ENCODE measurements around the gene STRA6.

Gene STRA6

DNA sequence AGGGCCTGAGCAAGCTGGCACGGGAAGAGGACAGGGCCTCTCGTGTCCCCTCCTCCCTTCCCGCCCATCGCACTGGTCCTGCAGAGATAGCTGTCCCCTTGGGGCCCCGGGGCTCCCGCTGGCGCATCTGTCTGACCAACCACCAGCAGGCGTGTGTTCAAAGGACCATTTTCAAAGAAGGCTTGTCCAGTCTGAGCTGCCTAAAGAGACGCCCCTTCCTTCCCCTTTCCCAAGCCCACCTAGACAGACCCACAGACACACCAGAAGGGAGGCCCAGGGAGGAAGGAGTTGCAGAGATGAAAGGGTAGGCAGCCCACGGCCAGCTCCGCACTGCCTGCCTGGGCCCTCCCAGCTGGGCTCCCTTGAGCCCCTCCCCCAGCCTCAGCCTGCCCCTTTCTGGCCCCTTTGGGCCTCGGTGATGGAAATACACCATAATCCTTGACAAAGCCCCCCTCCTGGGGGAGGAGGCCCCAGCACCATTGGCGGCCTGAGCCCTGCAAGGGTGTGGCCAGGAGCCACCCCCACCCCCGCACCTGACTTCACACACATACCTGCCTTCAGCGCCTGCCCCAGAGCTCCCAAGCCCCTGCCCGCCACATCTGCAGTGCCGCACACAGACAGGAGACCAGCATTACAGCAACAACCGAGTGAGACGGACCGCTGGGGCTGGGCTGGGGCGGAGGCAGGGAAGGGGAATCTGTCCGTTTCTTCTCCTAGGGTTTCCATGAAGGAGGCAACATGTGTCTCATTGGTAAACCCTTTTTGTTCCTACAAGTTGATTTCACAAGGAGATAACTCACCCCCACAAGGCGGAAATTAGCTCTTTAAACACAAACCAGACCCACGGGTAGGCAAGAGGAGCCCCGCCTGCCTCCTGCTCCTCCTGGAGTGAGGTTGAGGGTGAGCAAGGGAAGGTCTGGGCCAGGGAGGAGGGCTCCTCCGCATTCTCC lies at the start of gene STRA6:
STRA6 (minus strand) TSS at position 336 of the 950 bp plus-strand sequence. CDS start 520 bp downstream, outside the sequence.
- no peak for DNase-seq (ENCODE audit: low read depth in 2 of 2, low spot score in 1 of 2)

DNA sequence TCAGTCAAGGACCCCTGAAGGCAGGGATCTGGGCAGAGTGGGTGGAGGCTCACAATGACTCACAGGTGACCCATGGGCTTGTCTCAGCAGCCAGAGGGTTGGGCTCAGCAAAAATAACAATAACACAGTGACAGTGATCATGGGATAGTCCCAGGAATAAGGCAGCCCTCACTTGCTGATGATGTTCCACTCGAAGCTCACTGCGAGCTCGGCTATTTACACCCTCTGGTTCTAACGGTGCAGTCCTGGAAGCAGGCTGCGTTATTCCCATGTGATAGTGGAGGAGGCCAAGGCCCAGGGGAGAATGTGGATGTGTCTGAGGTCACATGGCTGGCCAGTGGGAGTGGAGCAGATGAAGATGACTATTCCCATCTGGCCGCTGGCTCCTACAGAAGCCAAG lies 49.7 kb upstream of the STRA6 start:
- DNase-seq (ENCODE audit: low read depth in 2 of 2, low spot score in 1 of 2) = no peak

GRCh38 chr15:74251131-74251811 lies 48.7 kb upstream of the STRA6 start:
- no peak for DNase-seq (ENCODE audit: low read depth in 2 of 2, low spot score in 1 of 2)

DNA sequence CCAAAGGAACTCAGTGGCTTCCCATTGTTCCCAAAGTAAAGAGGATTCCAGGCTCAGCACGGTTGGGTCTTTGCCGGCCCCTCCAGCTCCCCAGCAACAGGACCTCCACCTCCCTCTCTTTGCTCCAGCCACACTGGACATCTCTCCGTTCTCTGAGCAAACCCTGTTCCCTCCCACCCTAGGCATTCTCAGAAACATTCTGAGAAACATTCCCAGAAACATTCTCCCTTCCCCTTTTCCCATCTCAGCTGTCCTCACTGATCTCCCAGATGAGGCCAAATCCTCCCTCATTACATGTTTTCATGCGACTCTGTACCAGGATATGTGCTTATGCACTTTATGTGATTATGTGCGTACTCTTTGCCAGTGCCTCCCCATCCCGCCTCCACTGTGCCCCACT lies 47.7 kb upstream of the STRA6 start:
- no peak for DNase-seq (ENCODE audit: low read depth in 2 of 2, low spot score in 1 of 2)

DNA sequence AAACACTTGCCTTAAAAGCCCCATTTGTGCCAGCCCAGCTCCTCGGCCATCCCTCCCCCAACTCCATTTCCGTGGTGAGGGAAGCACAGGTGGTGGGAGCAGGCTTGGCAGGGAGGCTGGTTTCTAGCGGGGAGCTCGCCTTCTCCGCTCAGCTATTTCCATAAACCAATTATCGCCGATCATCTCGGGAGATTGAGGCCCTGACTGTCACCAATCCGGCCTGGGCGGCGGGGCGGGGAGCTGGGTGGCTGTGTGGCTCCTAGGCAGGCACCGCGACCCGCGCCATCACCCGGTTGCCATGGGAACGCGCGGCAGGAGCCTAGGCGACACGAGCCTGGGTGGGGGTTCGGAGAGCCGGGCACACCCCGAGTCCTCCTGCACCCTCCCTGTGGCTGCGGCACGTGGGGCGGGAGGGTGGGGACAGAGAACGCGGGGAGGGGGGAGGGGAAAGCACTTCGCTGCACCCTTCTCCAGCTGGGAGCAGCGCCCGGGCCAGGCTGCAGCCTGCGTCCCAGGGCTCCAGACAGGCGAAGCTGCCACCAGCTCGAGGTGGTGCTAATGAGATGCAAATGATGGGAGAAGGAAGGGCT lies 42.9 kb upstream of the STRA6 start:
- no peak for DNase-seq (ENCODE audit: low read depth in 2 of 2, low spot score in 1 of 2)

- DNase-seq (ENCODE audit: low read depth in 2 of 2, low spot score in 1 of 2) = no peak
These were observed 42.3 kb upstream of the STRA6 start for GRCh38 chr15:74244822-74245341.

DNA sequence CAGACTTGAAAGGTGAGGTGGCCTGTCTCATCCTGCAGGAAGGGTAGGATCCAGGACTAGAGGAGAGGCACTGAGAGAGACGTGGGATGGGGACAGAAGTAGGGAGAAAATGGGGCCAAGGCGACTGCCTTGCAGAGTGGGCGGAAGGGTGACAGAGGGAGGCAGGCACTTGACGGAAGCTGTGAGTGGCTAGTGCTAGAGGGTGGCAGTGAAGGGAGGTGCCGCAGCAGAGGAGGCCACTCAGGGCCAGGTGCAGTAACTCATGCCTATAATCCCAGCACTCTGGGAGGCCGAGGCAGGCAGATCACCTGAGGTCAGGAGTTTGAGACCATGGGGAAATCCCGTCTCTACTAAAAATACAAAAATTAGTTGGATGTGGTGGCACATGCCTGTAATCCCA lies 40.8 kb upstream of the STRA6 start:
- no peak for DNase-seq (ENCODE audit: low read depth in 2 of 2, low spot score in 1 of 2)

- no peak for DNase-seq (ENCODE audit: low read depth in 2 of 2, low spot score in 1 of 2)
These were observed 40.0 kb upstream of the STRA6 start for GRCh38 chr15:74242441-74243185.

DNA sequence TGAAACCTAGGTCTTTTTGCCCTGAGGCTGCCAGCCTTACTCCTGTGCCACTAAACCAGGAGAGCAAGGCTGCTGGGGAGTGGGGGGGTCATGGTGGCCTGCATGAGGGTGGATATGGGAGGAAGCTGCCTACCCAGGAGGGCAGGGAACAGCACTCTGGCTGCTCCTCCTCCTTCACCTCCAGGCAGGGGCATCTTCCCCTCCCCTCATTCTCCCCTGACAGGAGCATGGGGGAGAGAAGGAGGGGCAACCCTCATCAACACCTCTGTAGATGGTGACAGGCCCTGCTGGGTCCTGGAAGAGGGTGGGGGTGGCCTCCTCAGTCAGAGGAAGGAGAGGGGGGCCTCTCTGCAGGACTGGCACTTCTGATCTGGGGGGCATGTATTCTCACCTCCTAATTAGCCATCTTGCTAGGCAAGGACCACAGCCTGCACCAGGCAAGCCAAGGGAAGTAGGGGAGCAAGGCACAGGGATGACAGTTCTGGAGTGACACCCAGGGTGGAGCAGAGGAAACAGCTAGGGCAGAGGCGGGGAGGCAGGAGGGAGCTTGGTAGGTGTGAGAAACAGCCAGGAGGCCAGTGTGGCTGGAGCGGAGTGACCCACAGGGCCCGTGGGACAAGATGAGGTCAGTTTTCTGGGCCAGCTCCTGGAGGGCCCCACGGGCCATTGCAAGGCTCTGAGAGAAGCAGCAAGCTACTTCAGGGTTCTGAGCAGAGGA lies 38.5 kb upstream of the STRA6 start:
- no peak for DNase-seq (ENCODE audit: low read depth in 2 of 2, low spot score in 1 of 2)

- DNase-seq (ENCODE audit: low read depth in 2 of 2, low spot score in 1 of 2) = no peak
These were observed 37.5 kb upstream of the STRA6 start for GRCh38 chr15:74240002-74240568.

GRCh38 chr15:74239051-74239705 lies 36.6 kb upstream of the STRA6 start:
- no peak for DNase-seq (ENCODE audit: low read depth in 2 of 2, low spot score in 1 of 2)

GRCh38 chr15:74235962-74236361 lies 33.4 kb upstream of the STRA6 start, which contains the start of gene CCDC33:
CCDC33 (plus strand) TSS chr15:74236326; CDS start chr15:74236720, 394 bp downstream.
- DNase-seq (ENCODE audit: low read depth in 2 of 2, low spot score in 1 of 2) = no peak

- no peak for DNase-seq (ENCODE audit: low read depth in 2 of 2, low spot score in 1 of 2)
These were observed 31.9 kb upstream of the STRA6 start for GRCh38 chr15:74234598-74234875.

GRCh38 chr15:74233851-74234597 lies 31.4 kb upstream of the STRA6 start:
- DNase-seq (ENCODE audit: low read depth in 2 of 2, low spot score in 1 of 2) = no peak

GRCh38 chr15:74233373-74233772 lies 30.8 kb upstream of the STRA6 start:
- DNase-seq (ENCODE audit: low read depth in 2 of 2, low spot score in 1 of 2) = no peak

DNA sequence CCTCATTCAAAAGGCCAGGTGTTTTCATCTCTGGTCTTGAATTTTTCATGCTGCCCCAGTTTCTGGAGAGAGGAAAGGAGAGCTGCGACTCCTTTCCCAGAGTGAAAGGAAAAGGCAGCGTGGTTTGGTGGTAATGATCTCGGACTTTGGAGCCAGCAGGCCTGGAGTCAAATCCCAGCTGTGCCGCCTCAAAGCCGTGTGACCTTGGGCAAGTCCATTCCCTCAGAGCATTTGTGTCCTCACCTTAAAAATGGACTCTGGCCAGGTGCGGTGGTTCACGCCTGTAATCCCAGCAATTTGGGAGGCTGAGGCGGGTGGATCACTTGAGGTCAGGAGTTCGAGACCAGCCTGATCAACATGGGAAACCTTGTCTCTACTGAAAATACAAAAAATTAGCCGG lies 28.9 kb upstream of the STRA6 start:
- no peak for DNase-seq (ENCODE audit: low read depth in 2 of 2, low spot score in 1 of 2)

DNA sequence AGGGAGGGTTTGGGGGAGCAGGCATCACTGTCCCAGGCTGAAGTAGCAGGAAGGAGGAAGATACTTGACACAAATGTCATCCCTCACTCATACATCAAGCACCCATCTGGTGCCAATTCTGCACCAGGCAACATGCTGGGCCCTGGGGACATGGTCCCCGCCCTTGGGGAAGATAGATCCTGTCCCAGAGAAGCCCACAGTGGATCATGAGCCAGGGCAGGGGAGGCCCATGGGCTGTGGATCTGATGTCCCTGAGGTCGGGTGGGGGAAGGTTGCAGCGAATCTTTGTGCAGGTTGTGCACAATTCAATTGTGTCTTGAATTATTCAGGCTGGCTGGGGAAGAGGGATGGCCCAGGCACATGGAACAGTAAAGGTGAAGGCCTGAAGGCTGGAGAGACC lies 27.1 kb upstream of the STRA6 start:
- no peak for DNase-seq (ENCODE audit: low read depth in 2 of 2, low spot score in 1 of 2)

GRCh38 chr15:74228723-74229081 lies 26.1 kb upstream of the STRA6 start:
- no peak for DNase-seq (ENCODE audit: low read depth in 2 of 2, low spot score in 1 of 2)
